ENCODE data around the gene PRDM16. TPM values are rescaled to one million over a fixed set of nuclear protein-coding genes. Genes with fewer than 3 reads are reported as not detected.

PRDM16 gene
- polyA plus RNA-seq, 2 donors = 0.15 to 0.28 TPM

GRCh38 chr1:3125546-3126368, 56.8 kb downstream of the PRDM16 start:
- 85 to 86% methylated on average over 47 of the region's 47 CpGs for WGBS, 2 donors
- H3K9me3 ChIP-seq (ENCODE audit: control insufficient read depth in 2 of 2, insufficient read depth in 1 of 2, low read depth in 1 of 2, low read length in 1 of 2) = no peaks in the 10 kb centered on the region
- no peaks in the 10 kb centered on the region for H3K36me3 ChIP-seq (ENCODE audit: control insufficient read depth in 2 of 2, insufficient read depth in 2 of 2, low read length in 1 of 2)
- H3K4me1 ChIP-seq (ENCODE audit: control insufficient read depth in 2 of 2, insufficient read depth in 2 of 2, low read length in 1 of 2) = peaks cover 0 to 5% of the 10 kb centered on the region in 2 donors
- no peak overlapping the region for H3K4me3 ChIP-seq (ENCODE audit: low read depth in 1 of 2, low read length in 2 of 2)
- H3K27ac ChIP-seq (ENCODE audit: low read depth in 2 of 2, low read length in 1 of 2) = no peak overlapping the region
- no peaks in the 10 kb centered on the region for H3K27me3 ChIP-seq (ENCODE audit: control insufficient read depth in 1 of 2, insufficient read depth in 2 of 2, low read length in 2 of 2)

GRCh38 chr1:3126756-3127678, 58.0 kb downstream of the PRDM16 start:
- Histone ChIP-seq H3K9me3 (ENCODE audit: control insufficient read depth in 2 of 2, insufficient read depth in 1 of 2, low read depth in 1 of 2, low read length in 1 of 2) (no peaks in the 10 kb centered on the region), H3K4me3 (ENCODE audit: low read depth in 1 of 2, low read length in 2 of 2) (no peak overlapping the region), H3K4me1 (ENCODE audit: control insufficient read depth in 2 of 2, insufficient read depth in 2 of 2, low read length in 1 of 2) (peaks cover 0 to 5% of the 10 kb centered on the region in 2 donors), H3K27me3 (ENCODE audit: control insufficient read depth in 1 of 2, insufficient read depth in 2 of 2, low read length in 2 of 2) (no peaks in the 10 kb centered on the region), H3K27ac (ENCODE audit: low read depth in 2 of 2, low read length in 1 of 2) (no peak overlapping the region), H3K36me3 (ENCODE audit: control insufficient read depth in 2 of 2, insufficient read depth in 2 of 2, low read length in 1 of 2) (no peaks in the 10 kb centered on the region)
- 60 to 62% methylated on average over 28 of the region's 28 CpGs for WGBS, 2 donors

- 76 to 79% methylated on average over 12 of the region's 12 CpGs for WGBS, 2 donors
- Histone ChIP-seq H3K4me3 (ENCODE audit: low read depth in 1 of 2, low read length in 2 of 2) (no peak overlapping the region), H3K4me1 (ENCODE audit: control insufficient read depth in 2 of 2, insufficient read depth in 2 of 2, low read length in 1 of 2) (peaks cover 0 to 5% of the 10 kb centered on the region in 2 donors), H3K27me3 (ENCODE audit: control insufficient read depth in 1 of 2, insufficient read depth in 2 of 2, low read length in 2 of 2) (no peaks in the 10 kb centered on the region), H3K27ac (ENCODE audit: low read depth in 2 of 2, low read length in 1 of 2) (no peak overlapping the region), H3K9me3 (ENCODE audit: control insufficient read depth in 2 of 2, insufficient read depth in 1 of 2, low read depth in 1 of 2, low read length in 1 of 2) (no peaks in the 10 kb centered on the region), H3K36me3 (ENCODE audit: control insufficient read depth in 2 of 2, insufficient read depth in 2 of 2, low read length in 1 of 2) (no peaks in the 10 kb centered on the region)
Measured at GRCh38 chr1:3127738-3128137, 58.7 kb downstream of the PRDM16 start.

GRCh38 chr1:3128431-3129132, 59.6 kb downstream of the PRDM16 start:
- no peak overlapping the region for H3K4me3 ChIP-seq (ENCODE audit: low read depth in 1 of 2, low read length in 2 of 2)
- 85 to 88% methylated on average over 26 of the region's 26 CpGs for WGBS, 2 donors
- no peaks in the 10 kb centered on the region for H3K9me3 ChIP-seq (ENCODE audit: control insufficient read depth in 2 of 2, insufficient read depth in 1 of 2, low read depth in 1 of 2, low read length in 1 of 2)
- H3K4me1 ChIP-seq (ENCODE audit: control insufficient read depth in 2 of 2, insufficient read depth in 2 of 2, low read length in 1 of 2) = peaks cover 0 to 5% of the 10 kb centered on the region in 2 donors
- no peak overlapping the region for H3K27ac ChIP-seq (ENCODE audit: low read depth in 2 of 2, low read length in 1 of 2)
- H3K36me3 ChIP-seq (ENCODE audit: control insufficient read depth in 2 of 2, insufficient read depth in 2 of 2, low read length in 1 of 2) = no peaks in the 10 kb centered on the region
- no peaks in the 10 kb centered on the region for H3K27me3 ChIP-seq (ENCODE audit: control insufficient read depth in 1 of 2, insufficient read depth in 2 of 2, low read length in 2 of 2)

- H3K9me3 ChIP-seq (ENCODE audit: control insufficient read depth in 2 of 2, insufficient read depth in 1 of 2, low read depth in 1 of 2, low read length in 1 of 2) = no peaks in the 10 kb centered on the region
- H3K27me3 ChIP-seq (ENCODE audit: control insufficient read depth in 1 of 2, insufficient read depth in 2 of 2, low read length in 2 of 2) = no peaks in the 10 kb centered on the region
- H3K4me3 ChIP-seq (ENCODE audit: low read depth in 1 of 2, low read length in 2 of 2) = no peak overlapping the region
- WGBS, 2 donors = 76 to 77% methylated on average over 8 of the region's 8 CpGs
- peaks cover 0 to 5% of the 10 kb centered on the region in 2 donors for H3K4me1 ChIP-seq (ENCODE audit: control insufficient read depth in 2 of 2, insufficient read depth in 2 of 2, low read length in 1 of 2)
- H3K27ac ChIP-seq (ENCODE audit: low read depth in 2 of 2, low read length in 1 of 2) = no peak overlapping the region
- H3K36me3 ChIP-seq (ENCODE audit: control insufficient read depth in 2 of 2, insufficient read depth in 2 of 2, low read length in 1 of 2) = no peaks in the 10 kb centered on the region
Measured at GRCh38 chr1:3129133-3129490, 60.1 kb downstream of the PRDM16 start.

GRCh38 chr1:3130268-3130667, 61.3 kb downstream of the PRDM16 start:
- H3K36me3 ChIP-seq (ENCODE audit: control insufficient read depth in 2 of 2, insufficient read depth in 2 of 2, low read length in 1 of 2) = no peaks in the 10 kb centered on the region
- WGBS, 2 donors = 81 to 85% methylated on average over 13 of the region's 13 CpGs
- H3K4me3 ChIP-seq (ENCODE audit: low read depth in 1 of 2, low read length in 2 of 2) = no peak overlapping the region
- H3K9me3 ChIP-seq (ENCODE audit: control insufficient read depth in 2 of 2, insufficient read depth in 1 of 2, low read depth in 1 of 2, low read length in 1 of 2) = no peaks in the 10 kb centered on the region
- no peak overlapping the region for H3K27ac ChIP-seq (ENCODE audit: low read depth in 2 of 2, low read length in 1 of 2)
- H3K27me3 ChIP-seq (ENCODE audit: control insufficient read depth in 1 of 2, insufficient read depth in 2 of 2, low read length in 2 of 2) = no peaks in the 10 kb centered on the region
- peaks cover 0 to 5% of the 10 kb centered on the region in 2 donors for H3K4me1 ChIP-seq (ENCODE audit: control insufficient read depth in 2 of 2, insufficient read depth in 2 of 2, low read length in 1 of 2)

- Histone ChIP-seq H3K9me3 (ENCODE audit: control insufficient read depth in 2 of 2, insufficient read depth in 1 of 2, low read depth in 1 of 2, low read length in 1 of 2) (no peaks in the 10 kb centered on the region), H3K27me3 (ENCODE audit: control insufficient read depth in 1 of 2, insufficient read depth in 2 of 2, low read length in 2 of 2) (no peaks in the 10 kb centered on the region), H3K36me3 (ENCODE audit: control insufficient read depth in 2 of 2, insufficient read depth in 2 of 2, low read length in 1 of 2) (no peaks in the 10 kb centered on the region), H3K4me3 (ENCODE audit: low read depth in 1 of 2, low read length in 2 of 2) (no peak overlapping the region), H3K27ac (ENCODE audit: low read depth in 2 of 2, low read length in 1 of 2) (no peak overlapping the region), H3K4me1 (ENCODE audit: control insufficient read depth in 2 of 2, insufficient read depth in 2 of 2, low read length in 1 of 2) (peaks cover 0 to 5% of the 10 kb centered on the region in 2 donors)
- 44 to 57% methylated on average over 12 of the region's 12 CpGs for WGBS, 2 donors
Measured at GRCh38 chr1:3132660-3133059, 63.7 kb downstream of the PRDM16 start.

- no peak overlapping the region for H3K4me3 ChIP-seq (ENCODE audit: low read depth in 1 of 2, low read length in 2 of 2)
- WGBS, 2 donors = 37 to 52% methylated on average over 12 of the region's 12 CpGs
- no peak overlapping the region for H3K27ac ChIP-seq (ENCODE audit: low read depth in 2 of 2, low read length in 1 of 2)
- no peaks in the 10 kb centered on the region for H3K36me3 ChIP-seq (ENCODE audit: control insufficient read depth in 2 of 2, insufficient read depth in 2 of 2, low read length in 1 of 2)
- H3K27me3 ChIP-seq (ENCODE audit: control insufficient read depth in 1 of 2, insufficient read depth in 2 of 2, low read length in 2 of 2) = no peaks in the 10 kb centered on the region
- H3K4me1 ChIP-seq (ENCODE audit: control insufficient read depth in 2 of 2, insufficient read depth in 2 of 2, low read length in 1 of 2) = peaks cover 0 to 5% of the 10 kb centered on the region in 2 donors
- no peaks in the 10 kb centered on the region for H3K9me3 ChIP-seq (ENCODE audit: control insufficient read depth in 2 of 2, insufficient read depth in 1 of 2, low read depth in 1 of 2, low read length in 1 of 2)
Measured at GRCh38 chr1:3133686-3134085, 64.7 kb downstream of the PRDM16 start.

GRCh38 chr1:3134381-3135072, 65.5 kb downstream of the PRDM16 start:
- 77 to 78% methylated on average over 31 to 36 of the region's 36 CpGs for WGBS, 2 donors
- Histone ChIP-seq H3K9me3 (ENCODE audit: control insufficient read depth in 2 of 2, insufficient read depth in 1 of 2, low read depth in 1 of 2, low read length in 1 of 2) (no peaks in the 10 kb centered on the region), H3K27me3 (ENCODE audit: control insufficient read depth in 1 of 2, insufficient read depth in 2 of 2, low read length in 2 of 2) (no peaks in the 10 kb centered on the region), H3K4me1 (ENCODE audit: control insufficient read depth in 2 of 2, insufficient read depth in 2 of 2, low read length in 1 of 2) (no peaks in the 10 kb centered on the region), H3K4me3 (ENCODE audit: low read depth in 1 of 2, low read length in 2 of 2) (no peak overlapping the region), H3K27ac (ENCODE audit: low read depth in 2 of 2, low read length in 1 of 2) (no peak overlapping the region), H3K36me3 (ENCODE audit: control insufficient read depth in 2 of 2, insufficient read depth in 2 of 2, low read length in 1 of 2) (no peaks in the 10 kb centered on the region)

Data from esophagus (tissue), 2 donors.